ENCODE measurements around the gene GREB1.

GRCh38 chr2:11656671-11657101 lies 122.8 kb downstream of the GREB1 start:
- TF ChIP-seq IRF3 (IDR thresholded peaks at IDR 0.05; ENCODE audit: low read depth, low read length), result no peak
- TF ChIP-seq REST (IDR thresholded peaks at IDR 0.05; ENCODE audit: low read depth, low read length), result no peak
- no peak for TF ChIP-seq CTCF (IDR thresholded peaks at IDR 0.05)
- no peak for TF ChIP-seq NFIC (IDR thresholded peaks at IDR 0.05; ENCODE audit: borderline replicate concordance)
- TF ChIP-seq USF1 (IDR thresholded peaks at IDR 0.05; ENCODE audit: borderline replicate concordance, low read depth), result no peak
- TF ChIP-seq MAX (IDR thresholded peaks at IDR 0.05; ENCODE audit: low read depth), result no peak
- no peak for TF ChIP-seq NRF1 (IDR thresholded peaks at IDR 0.05; ENCODE audit: low read depth, low read length)
- TF ChIP-seq SIN3A (IDR thresholded peaks at IDR 0.05; ENCODE audit: borderline replicate concordance, low read depth, low read length), result no peak
- no peak for TF ChIP-seq RFX5 (IDR thresholded peaks at IDR 0.05; ENCODE audit: low read length)
- TF ChIP-seq POLR2AphosphoS5 (IDR thresholded peaks at IDR 0.05; ENCODE audit: low read depth, low read length), result no peak
- TF ChIP-seq USF2 (IDR thresholded peaks at IDR 0.05; ENCODE audit: borderline replicate concordance, low read depth, low read length), result no peak
